SK-N-SH (cell line): ENCODE measurements around the gene WIZ. TPM values are rescaled to one million over a fixed set of nuclear protein-coding genes. Genes with fewer than 3 reads are reported as not detected.

Experiments used
- CTCF ChIA-PET: fragments of 300-600, 350-600 bp; formaldehyde crosslinking; extraction: SDS; loops from one replicate; lab custom pipeline; 2021; lab: Yijun Ruan, JAX
- POLR2A ChIA-PET: fragments of 350-600 bp; sonication (Branson Sonifier 250); formaldehyde crosslinking; extraction: SDS; loops from one replicate; lab custom pipeline; 2020; ENCODE audit warnings: antibody characterized with exemption, inconsistent platforms; lab: Yijun Ruan, JAX
- DNase-seq: peaks from one replicate; pipeline ENCODE4 v3.0.0; 2012
- H2AFZ ChIP-seq: fragments of 200-600 bp; sonication (generic); 2 replicates; pipeline ENCODE4 v1.8.1; 2016; ENCODE audit warnings: antibody characterized with exemption, mild to moderate bottlenecking, low read depth
- H3F3A ChIP-seq: fragments of 200-600 bp; sonication (generic); replicated peaks from 2 replicates; pipeline ENCODE3; 2016; ENCODE audit warnings: antibody characterized with exemption, mild to moderate bottlenecking; ENCODE audit not compliant: insufficient read depth
- H3K27ac ChIP-seq, 2 experiments: fragments of 200-500 bp in 1 of 2; fragments of 200-600 bp in 1 of 2; sonication (Bioruptor generic) in 1 of 2; sonication (generic), shearing (Covaris generic) in 1 of 2; 2 replicates each; pipeline versions ENCODE4 v1.5.1 to v1.6.1; 2014 to 2016; ENCODE audit warnings: low read depth in 2 of 2, inconsistent platforms in 1 of 2, low read length in 1 of 2, mild to moderate bottlenecking in 1 of 2, mixed read lengths in 1 of 2
- H3K27me3 ChIP-seq: fragments of 200-600 bp; sonication (generic), shearing (Covaris generic); 2 replicates; pipeline ENCODE4 v1.6.1; 2016; ENCODE audit warnings: mixed run types; ENCODE audit not compliant: insufficient read depth
- H3K36me3 ChIP-seq, 2 experiments: fragments of 200-500 bp in 1 of 2; fragments of 200-600 bp in 1 of 2; sonication (Bioruptor generic) in 1 of 2; sonication (generic) in 1 of 2; replicated peaks in 1 of 2; 2 replicates each; pipeline versions ENCODE3 to v1.5.1; 2014 to 2016; ENCODE audit warnings: low read length in 1 of 2, mild to moderate bottlenecking in 1 of 2; ENCODE audit not compliant: insufficient read depth in 2 of 2, control insufficient read depth in 1 of 2
- H3K4me1 ChIP-seq, 2 experiments: fragments of 200-500 bp in 1 of 2; fragments of 200-600 bp in 1 of 2; sonication (Bioruptor generic) in 1 of 2; sonication (generic), shearing (Covaris generic) in 1 of 2; 2 replicates each; pipeline versions ENCODE4 v1.5.1 to v1.6.1; 2014 to 2016; ENCODE audit warnings: low read depth in 1 of 2, low read length in 1 of 2, mixed run types in 1 of 2; ENCODE audit not compliant: insufficient read depth in 2 of 2, control insufficient read depth in 1 of 2
- H3K4me2 ChIP-seq: fragments of 200-600 bp; sonication (generic), shearing (Covaris generic); 2 replicates; pipeline ENCODE4 v1.6.1; 2017; ENCODE audit warnings: mixed run types
- H3K4me3 ChIP-seq, 2 experiments: fragments of 200-500 bp in 1 of 2; fragments of 200-600 bp in 1 of 2; sonication (Bioruptor generic) in 1 of 2; sonication (generic), shearing (Covaris generic) in 1 of 2; 2 replicates each; pipeline versions ENCODE4 v1.5.1 to v1.8.1; 2014 to 2016; ENCODE audit warnings: low read depth in 2 of 2, inconsistent platforms in 1 of 2, low read length in 1 of 2, mild to moderate bottlenecking in 1 of 2, mixed read lengths in 1 of 2, moderate library complexity in 1 of 2
- H3K79me2 ChIP-seq: fragments of 200-600 bp; sonication (generic); 2 replicates; pipeline ENCODE4 v1.8.1; 2017; ENCODE audit warnings: mild to moderate bottlenecking; ENCODE audit not compliant: insufficient read depth
- H3K9ac ChIP-seq: fragments of 200-600 bp; sonication (generic); 2 replicates; pipeline ENCODE4 v1.6.1; 2017; ENCODE audit warnings: mixed run types
- H3K9me2 ChIP-seq: fragments of 200-600 bp; sonication (generic); 2 replicates; pipeline ENCODE4 v1.6.1; 2017; ENCODE audit warnings: mixed run types
- H3K9me3 ChIP-seq: fragments of 200-600 bp; sonication (generic); 2 replicates; pipeline ENCODE4 v1.6.1; 2017; ENCODE audit warnings: mixed run types, mild to moderate bottlenecking, moderate library complexity
- H4K20me1 ChIP-seq: fragments of 200-600 bp; sonication (generic); 2 replicates; pipeline ENCODE4 v1.6.1; 2017; ENCODE audit warnings: mild to moderate bottlenecking, mixed run types; ENCODE audit not compliant: insufficient read depth
- EP300 ChIP-seq, 2 experiments: IDR thresholded peaks; 2 replicates each; pipeline versions ENCODE4 v1.4.0 to v1.6.1; 2012; ENCODE audit warnings: borderline replicate concordance in 1 of 2, low read depth in 1 of 2, low read length in 1 of 2
- EZH2phosphoT487 ChIP-seq: fragments of 200-600 bp; sonication (generic); IDR thresholded peaks from 2 replicates; pipeline ENCODE4 v1.6.1; 2017; ENCODE audit warnings: low read depth, mixed run types, mild to moderate bottlenecking, antibody characterized with exemption, moderate library complexity, borderline replicate concordance
- FOSL2 ChIP-seq: IDR thresholded peaks from 2 replicates; pipeline ENCODE4 v1.4.0; 2012; ENCODE audit warnings: low read depth, mild to moderate bottlenecking, moderate library complexity, borderline replicate concordance
- GABPA ChIP-seq: IDR thresholded peaks from 2 replicates; pipeline ENCODE4 v1.4.0; 2012; ENCODE audit warnings: low read depth, mild to moderate bottlenecking
- MAX ChIP-seq: IDR thresholded peaks from 2 replicates; pipeline ENCODE4 v1.4.0; 2012; ENCODE audit warnings: low read depth
- NFIC ChIP-seq: IDR thresholded peaks from 2 replicates; pipeline ENCODE4 v1.4.0; 2012; ENCODE audit warnings: borderline replicate concordance
- NRF1 ChIP-seq: IDR thresholded peaks from 2 replicates; pipeline ENCODE4 v1.6.1; 2012; ENCODE audit warnings: low read depth, mild to moderate bottlenecking, low read length
- POLR2AphosphoS5 ChIP-seq: IDR thresholded peaks from 2 replicates; pipeline ENCODE4 v1.6.1; 2012; ENCODE audit warnings: low read depth, low read length
- REST ChIP-seq: IDR thresholded peaks from 2 replicates; pipeline ENCODE4 v1.6.1; 2012; ENCODE audit warnings: mild to moderate bottlenecking, low read depth, low read length, moderate library complexity
- RFX5 ChIP-seq: IDR thresholded peaks from 2 replicates; pipeline ENCODE4 v1.6.1; 2012; ENCODE audit warnings: mild to moderate bottlenecking, improper control_type of control experiment, low read length
- RXRA ChIP-seq: IDR thresholded peaks from 2 replicates; pipeline ENCODE4 v1.4.0; 2012; ENCODE audit warnings: low read depth, mild to moderate bottlenecking, borderline replicate concordance
- TCF12 ChIP-seq: IDR thresholded peaks from 2 replicates; pipeline ENCODE4 v1.4.0; 2012
- WGBS: methylation state at CpG from one replicate; pipeline ENCODE4 v1.1.6; 2017; ENCODE audit warnings: low lambda C conversion rate; 5-methylcytosine and 5-hydroxymethylcytosine counted together
- polyA plus RNA-seq, 3 experiments: library from polyadenylated mRNA; depleted of rRNA; stranded (reverse); fragments of >200 nt; gene quantifications; 2 replicates each; pipeline ENCODE4 v1.2.3, GENCODE V29; 2012
- TF ChIP-seq, protein P1 (sequence below): IDR thresholded peaks from 2 replicates; pipeline ENCODE4; 2012
- TF ChIP-seq, protein P2 (sequence below): IDR thresholded peaks from 2 replicates; pipeline ENCODE4 v1.4.0; 2012; ENCODE audit warnings: low read depth, borderline replicate concordance

WIZ gene
- polyA plus RNA-seq, 1 of the 3 experiments (the other 2 are of a cell fraction): 15.5 TPM

- H2AFZ ChIP-seq: no peak overlapping the region
- no peak overlapping the region for H3K4me2 ChIP-seq
- POLR2A ChIA-PET: interaction anchor here (0.6 kb wide), 1 partner anchor 51 kb away, joined by 3 read pairs; no protein-coding TSS in a partner anchor
- TF ChIP-seq RXRA (no peak), TCF12 (no peak), NRF1 (no peak), NFIC (no peak), GABPA (no peak), POLR2AphosphoS5 (no peak), RFX5 (no peak), EP300 (IDR thresholded peaks at IDR 0.05; ENCODE audit: borderline replicate concordance in 1 of 2, low read depth in 1 of 2, low read length in 1 of 2) (no peak), MAX (no peak), EZH2phosphoT487 (no peak), REST (no peak), FOSL2 (no peak)
- TF ChIP-seq, protein P1, sequence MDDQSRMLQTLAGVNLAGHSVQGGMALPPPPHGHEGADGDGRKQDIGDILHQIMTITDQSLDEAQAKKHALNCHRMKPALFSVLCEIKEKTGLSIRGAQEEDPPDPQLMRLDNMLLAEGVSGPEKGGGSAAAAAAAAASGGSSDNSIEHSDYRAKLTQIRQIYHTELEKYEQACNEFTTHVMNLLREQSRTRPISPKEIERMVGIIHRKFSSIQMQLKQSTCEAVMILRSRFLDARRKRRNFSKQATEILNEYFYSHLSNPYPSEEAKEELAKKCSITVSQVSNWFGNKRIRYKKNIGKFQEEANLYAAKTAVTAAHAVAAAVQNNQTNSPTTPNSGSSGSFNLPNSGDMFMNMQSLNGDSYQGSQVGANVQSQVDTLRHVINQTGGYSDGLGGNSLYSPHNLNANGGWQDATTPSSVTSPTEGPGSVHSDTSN: no peak
- TF ChIP-seq, protein P2, sequence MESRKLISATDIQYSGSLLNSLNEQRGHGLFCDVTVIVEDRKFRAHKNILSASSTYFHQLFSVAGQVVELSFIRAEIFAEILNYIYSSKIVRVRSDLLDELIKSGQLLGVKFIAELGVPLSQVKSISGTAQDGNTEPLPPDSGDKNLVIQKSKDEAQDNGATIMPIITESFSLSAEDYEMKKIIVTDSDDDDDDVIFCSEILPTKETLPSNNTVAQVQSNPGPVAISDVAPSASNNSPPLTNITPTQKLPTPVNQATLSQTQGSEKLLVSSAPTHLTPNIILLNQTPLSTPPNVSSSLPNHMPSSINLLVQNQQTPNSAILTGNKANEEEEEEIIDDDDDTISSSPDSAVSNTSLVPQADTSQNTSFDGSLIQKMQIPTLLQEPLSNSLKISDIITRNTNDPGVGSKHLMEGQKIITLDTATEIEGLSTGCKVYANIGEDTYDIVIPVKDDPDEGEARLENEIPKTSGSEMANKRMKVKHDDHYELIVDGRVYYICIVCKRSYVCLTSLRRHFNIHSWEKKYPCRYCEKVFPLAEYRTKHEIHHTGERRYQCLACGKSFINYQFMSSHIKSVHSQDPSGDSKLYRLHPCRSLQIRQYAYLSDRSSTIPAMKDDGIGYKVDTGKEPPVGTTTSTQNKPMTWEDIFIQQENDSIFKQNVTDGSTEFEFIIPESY: no peak
- no peaks in the 10 kb centered on the region for H4K20me1 ChIP-seq
- CTCF ChIA-PET: interaction anchor here (1.2 kb wide), 2 partner anchors 10 to 347 kb away, joined by 3 to 5 read pairs; no protein-coding TSS in a partner anchor
- no peaks in the 10 kb centered on the region for H3K9me2 ChIP-seq
- H3K36me3 ChIP-seq: no peaks in the 10 kb centered on the region
- no peaks in the 10 kb centered on the region for H3F3A ChIP-seq
- no peaks in the 10 kb centered on the region for H3K79me2 ChIP-seq
- H3K27me3 ChIP-seq: no peaks in the 10 kb centered on the region
- H3K27ac ChIP-seq: no peak overlapping the region
- no peak overlapping the region for H3K4me3 ChIP-seq
- peaks cover 0 to 1% of the 10 kb centered on the region in 2 experiments; a peak in 1 of 4 replicates for H3K4me1 ChIP-seq
- no peak for DNase-seq
- no peak overlapping the region for H3K9ac ChIP-seq
- 70% methylated on average over 2 of the region's 27 CpGs for WGBS
- H3K9me3 ChIP-seq: no peaks in the 10 kb centered on the region
These were observed 11.2 kb downstream of the WIZ start for GRCh38 chr19:15438577-15438976.
